M059J (cell line): Measurements from ENCODE around the gene EIF4E1B. TPM values are rescaled to one million over a fixed set of nuclear protein-coding genes. Genes with fewer than 3 reads are reported as not detected.

Source experiments
- DNase-seq: peaks from one replicate; pipeline ENCODE4 v3.0.0-alpha.2; 2012; ENCODE audit warnings: low read depth
- total RNA-seq: library from RNA; depleted of rRNA; stranded (reverse); fragments of >200 nt; shearing (Covaris generic); gene quantifications from 2 replicates; pipeline ENCODE4 v1.2.3, GENCODE V29; 2014; rRNA removed

EIF4E1B gene
- total RNA-seq, 1 experiment from 2014 or later, result not detected

DNA sequence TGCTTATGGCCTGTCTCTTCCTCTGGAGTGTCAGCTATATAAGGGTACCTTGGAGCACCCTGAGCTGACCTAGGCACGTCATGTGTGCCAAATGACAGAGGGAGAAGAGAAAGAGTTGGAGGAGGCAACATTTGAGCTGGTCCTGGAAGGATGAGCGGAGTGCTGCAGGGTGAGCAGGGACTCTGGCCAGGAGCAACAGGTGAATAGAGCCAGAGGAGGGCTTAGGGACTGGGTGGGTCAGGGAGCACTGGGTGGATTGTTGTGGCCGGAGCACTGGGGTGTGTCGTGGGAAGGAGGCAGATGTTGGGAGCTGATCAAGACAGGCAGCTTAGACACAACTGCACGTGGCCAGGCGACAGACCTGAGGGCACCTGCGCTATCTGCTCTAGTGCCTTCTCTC, 60.4 kb downstream of the EIF4E1B start:
- no peak for DNase-seq

DNA sequence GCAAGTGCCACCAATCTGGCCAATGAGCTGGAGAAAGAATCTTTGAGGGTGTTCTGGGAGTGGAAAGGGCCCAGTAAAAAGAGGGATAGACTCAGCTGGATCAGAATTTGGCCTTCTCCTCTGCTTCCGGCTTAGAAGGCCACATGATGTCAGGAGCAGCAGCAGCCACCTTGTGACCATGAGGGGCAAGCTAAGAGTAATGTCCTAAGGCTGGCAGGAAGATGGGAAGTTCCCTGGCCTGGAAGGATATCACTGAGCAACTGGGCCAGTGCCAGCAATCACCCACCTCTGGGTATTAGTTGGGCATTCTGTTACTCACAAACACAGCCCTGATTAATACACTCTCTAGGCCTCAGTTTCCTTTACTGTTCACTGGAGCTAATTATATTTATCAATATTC, 61.0 kb downstream of the EIF4E1B start:
- no peak for DNase-seq

DNA sequence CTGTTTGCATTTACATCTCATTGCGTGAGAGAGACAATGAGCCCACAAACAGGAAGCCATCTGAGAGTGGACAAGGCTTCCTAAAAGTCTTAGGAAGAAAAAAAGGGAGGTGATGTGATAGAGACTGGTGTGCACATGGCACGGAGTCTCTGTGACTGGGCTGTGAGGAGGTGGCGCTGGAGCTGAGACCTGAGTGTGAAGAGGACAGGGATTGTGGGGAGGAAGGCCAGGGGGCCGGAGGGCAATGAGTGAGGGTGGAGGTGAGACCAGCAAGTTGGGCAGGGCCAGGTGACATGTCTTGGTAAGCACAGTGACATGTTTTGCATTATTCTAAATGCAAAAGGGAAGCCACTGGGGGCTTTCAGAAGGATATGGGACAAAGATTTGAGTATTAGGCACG, 61.9 kb downstream of the EIF4E1B start:
- no peak for DNase-seq

DNA sequence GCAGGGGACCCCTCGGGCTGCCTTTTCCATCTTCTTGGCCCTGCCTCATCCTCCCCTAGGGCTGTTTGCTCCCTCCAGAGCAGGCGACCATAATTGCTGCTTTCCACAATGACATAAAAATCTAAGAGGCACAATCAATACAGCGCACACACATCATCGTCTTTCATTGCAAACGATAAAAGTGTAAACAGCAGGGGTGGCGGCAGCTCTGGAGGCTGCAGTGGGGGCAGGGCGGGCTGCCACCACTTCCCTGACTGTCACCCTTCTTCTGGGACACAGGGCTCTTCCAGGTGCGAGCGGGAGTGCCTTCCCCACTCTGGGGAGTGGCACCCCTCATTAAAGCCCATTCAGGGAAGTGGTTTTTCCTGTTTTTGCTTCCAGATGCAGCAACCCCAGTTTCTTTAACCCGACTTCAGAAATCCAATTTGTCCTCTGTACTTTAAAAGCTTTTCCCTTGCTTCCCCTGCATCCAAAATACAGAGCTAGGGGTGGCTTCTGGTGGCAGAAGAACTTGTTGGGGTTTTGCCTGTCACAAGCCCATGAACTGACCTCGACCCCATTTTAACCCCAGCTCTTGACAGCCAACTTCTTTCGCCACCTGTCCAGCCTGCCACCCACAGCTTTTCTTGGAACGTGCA, 62.5 kb downstream of the EIF4E1B start:
- DNase-seq, result no peak

- DNase-seq, result no peak
Measured at GRCh38 chr5:176693477-176693851, 63.0 kb downstream of the EIF4E1B start.

GRCh38 chr5:176694146-176694545, 63.7 kb downstream of the EIF4E1B start:
- DNase-seq, result no peak

GRCh38 chr5:176694631-176695030, 64.2 kb downstream of the EIF4E1B start:
- no peak for DNase-seq

GRCh38 chr5:176695073-176695472, 64.6 kb downstream of the EIF4E1B start:
- no peak for DNase-seq

Other genes with a start within 250 kb of the EIF4E1B start
- gene NOP16, start 242.1 kb upstream of the EIF4E1B start, total RNA-seq, result 14.0 and 19.7 TPM in 2 replicates
- gene HIGD2A, start 241.9 kb upstream of the EIF4E1B start, total RNA-seq, result 99.0 and 121 TPM in 2 replicates
- 76.4 and 97.8 TPM in 2 replicates for gene CLTB, start 214.1 kb upstream of the EIF4E1B start, total RNA-seq
- 46.1 and 55.5 TPM in 2 replicates for gene FAF2, start 182.3 kb upstream of the EIF4E1B start, total RNA-seq
- gene RNF44, start 93.3 kb upstream of the EIF4E1B start, total RNA-seq, result 1.6 and 3.5 TPM in 2 replicates
- not detected in 2 replicates for gene CDHR2, start 81.3 kb upstream of the EIF4E1B start, total RNA-seq
- gene GPRIN1, start 20.5 kb upstream of the EIF4E1B start, total RNA-seq, result 8.4 and 12.4 TPM in 2 replicates
- gene SNCB, start 141 bp upstream of the EIF4E1B start, total RNA-seq, result not detected in 2 replicates
- 16.6 and 27.8 TPM in 2 replicates for gene TSPAN17, start 16.8 kb downstream of the EIF4E1B start, total RNA-seq
- gene UNC5A, start 179.9 kb downstream of the EIF4E1B start, total RNA-seq, result 0.05 and 0.12 TPM in 2 replicates